GM12873 (cell line): ENCODE results near the gene NEU1.

Experiments
- TF ChIP-seq, protein P1 (sequence below): IDR thresholded peaks from 2 replicates; pipeline ENCODE4 v1.5.1; 2012; ENCODE audit warnings: low read depth, mild to moderate bottlenecking, moderate library complexity, low read length, control low read depth; ENCODE audit not compliant: insufficient read depth; ENCODE audit errors: missing control alignments

NEU1 gene

DNA sequence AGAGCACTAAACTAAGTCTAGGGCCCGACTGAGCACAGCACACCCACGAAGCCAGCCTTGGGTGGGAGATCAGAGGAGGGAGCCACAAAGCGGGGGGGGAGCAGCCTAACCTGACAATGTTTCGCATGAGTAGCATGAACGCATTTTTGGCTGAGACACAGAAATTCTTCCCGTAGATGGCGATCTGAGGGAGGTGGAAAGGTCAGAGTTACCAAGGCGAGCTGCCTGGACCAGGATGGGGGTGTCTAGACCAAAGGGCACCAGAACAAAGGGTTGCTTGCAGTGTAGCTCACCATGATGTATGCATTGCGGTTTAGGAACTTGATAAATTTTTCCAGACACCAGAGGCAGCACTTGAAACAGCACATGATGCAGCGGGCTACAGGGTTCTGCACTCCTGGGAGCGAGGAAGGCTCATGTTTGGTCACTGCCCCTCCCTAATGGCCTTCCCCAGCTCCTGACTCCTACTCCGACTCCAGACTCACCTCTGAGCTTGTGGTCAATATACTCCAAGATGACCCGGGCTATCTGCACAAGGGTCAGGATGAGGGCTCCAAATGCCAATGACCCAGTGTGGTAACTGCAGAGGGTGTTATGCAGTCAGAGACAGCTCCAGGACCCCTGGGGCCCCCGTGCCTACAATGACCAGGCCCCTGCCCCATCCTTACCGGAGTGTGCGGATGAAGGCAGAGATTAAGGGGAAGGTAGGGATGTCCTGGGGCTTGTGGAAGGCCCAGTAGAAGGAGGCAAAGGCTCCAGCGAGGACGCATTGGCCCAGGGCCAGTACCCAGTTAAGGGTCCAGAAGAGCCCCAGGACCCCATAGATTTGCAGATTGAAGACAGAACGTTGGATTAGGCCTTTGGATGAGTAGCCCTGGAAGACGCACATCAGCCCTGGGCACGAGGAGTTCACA, 2.8 kb upstream of the NEU1 start:
- TF ChIP-seq, protein P1, sequence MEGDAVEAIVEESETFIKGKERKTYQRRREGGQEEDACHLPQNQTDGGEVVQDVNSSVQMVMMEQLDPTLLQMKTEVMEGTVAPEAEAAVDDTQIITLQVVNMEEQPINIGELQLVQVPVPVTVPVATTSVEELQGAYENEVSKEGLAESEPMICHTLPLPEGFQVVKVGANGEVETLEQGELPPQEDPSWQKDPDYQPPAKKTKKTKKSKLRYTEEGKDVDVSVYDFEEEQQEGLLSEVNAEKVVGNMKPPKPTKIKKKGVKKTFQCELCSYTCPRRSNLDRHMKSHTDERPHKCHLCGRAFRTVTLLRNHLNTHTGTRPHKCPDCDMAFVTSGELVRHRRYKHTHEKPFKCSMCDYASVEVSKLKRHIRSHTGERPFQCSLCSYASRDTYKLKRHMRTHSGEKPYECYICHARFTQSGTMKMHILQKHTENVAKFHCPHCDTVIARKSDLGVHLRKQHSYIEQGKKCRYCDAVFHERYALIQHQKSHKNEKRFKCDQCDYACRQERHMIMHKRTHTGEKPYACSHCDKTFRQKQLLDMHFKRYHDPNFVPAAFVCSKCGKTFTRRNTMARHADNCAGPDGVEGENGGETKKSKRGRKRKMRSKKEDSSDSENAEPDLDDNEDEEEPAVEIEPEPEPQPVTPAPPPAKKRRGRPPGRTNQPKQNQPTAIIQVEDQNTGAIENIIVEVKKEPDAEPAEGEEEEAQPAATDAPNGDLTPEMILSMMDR = no peak

DNA sequence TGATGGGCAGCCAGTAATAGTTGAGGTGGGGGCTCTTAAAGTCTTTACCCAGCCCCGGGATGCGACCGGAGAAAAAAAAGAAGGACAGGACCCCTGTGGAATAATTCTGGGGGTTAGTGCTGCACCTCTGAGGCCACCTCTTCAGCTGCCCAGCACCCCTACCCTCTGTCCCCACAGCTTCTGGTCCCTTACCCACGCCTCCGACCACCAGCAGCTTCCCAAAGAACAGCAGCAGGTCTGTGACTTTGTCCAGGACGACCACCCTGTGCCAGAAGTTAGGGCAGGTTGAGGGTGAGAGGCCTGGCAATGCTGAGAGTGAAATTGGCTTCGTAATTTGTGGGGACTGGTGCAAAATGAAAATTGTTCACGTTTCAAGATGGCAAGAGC, 2.2 kb upstream of the NEU1 start:
- TF ChIP-seq, protein P1 = no peak

DNA sequence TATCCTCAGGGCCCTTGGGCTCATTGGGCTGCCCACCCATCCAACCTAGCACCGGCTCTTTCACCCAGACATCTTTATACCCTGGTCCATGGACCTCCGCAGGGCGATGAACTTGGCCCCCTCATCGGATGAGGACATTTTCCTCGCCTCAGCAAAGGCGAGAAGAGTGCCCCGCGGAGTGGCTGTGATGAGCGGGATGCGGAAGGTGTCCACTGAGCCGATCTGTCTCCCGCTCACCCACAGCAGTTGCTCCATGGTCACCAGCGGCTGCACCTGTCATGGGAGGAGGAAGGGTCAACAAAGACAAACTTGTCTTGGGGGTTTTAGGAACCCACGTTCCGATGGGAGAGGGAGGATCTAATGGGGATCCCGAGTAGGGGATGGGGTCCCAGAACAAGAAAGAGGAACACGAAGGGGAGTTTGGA, 690 bp downstream of the NEU1 start:
- TF ChIP-seq, protein P1 = no peak

DNA sequence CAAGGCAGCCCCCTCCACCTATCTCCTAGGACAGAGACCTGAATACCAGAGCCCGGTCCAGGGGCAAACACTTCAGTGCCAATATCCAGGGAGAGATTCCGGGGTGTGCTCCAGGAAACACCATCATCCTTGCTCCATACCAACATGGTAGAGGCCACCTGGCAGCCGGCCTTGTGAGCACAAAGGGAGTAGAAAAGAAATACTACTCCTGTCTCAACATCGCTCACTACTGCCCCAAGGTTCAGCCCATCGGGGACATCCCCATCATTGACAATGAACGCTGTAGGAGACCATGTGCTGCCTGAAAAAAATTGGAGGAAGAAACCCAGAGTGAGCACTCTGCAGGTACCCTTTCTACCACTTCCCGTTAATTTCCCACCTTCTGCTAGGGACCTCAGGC, 1.5 kb downstream of the NEU1 start:
- TF ChIP-seq, protein P1 = no peak

DNA sequence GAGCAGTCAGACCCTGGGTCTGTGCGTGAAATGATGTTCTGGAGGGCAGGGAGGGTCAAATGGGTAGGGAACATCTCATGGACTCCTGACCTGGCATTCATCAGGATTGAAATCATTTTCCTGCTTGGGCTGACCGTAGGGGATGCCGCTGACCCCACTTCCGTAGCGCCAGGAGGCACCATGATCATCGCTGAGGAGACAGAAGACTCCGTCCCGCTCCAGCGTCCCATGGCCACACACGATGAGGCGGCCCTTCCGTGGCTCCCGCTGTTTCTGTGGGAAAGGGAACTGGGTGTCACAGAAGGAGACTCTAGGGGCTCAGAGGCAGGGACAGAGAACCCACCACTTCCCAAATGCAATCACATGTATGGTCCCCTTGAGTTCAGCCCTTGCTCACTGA, 2.3 kb downstream of the NEU1 start:
- TF ChIP-seq, protein P1 = no peak

DNA sequence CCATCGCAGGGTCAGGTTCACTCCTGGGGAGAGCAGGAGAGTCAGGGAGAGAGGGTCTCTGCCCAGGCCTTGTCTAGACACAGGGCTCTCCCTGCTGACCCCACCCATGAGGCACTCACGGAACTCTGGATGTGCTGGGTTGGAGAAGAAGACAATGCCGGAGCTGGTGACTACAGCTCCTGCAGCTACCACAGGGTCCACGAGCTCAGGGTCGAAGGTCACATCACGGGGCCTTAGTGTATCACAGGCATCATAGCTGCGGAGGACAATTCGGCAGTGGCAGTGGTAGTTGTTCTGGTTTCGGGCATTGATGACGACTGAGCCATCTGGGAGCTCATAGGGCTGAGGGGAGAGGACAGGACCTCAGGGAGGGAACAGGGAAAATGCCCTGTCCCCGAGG, 2.7 kb downstream of the NEU1 start:
- TF ChIP-seq, protein P1 = no peak

DNA sequence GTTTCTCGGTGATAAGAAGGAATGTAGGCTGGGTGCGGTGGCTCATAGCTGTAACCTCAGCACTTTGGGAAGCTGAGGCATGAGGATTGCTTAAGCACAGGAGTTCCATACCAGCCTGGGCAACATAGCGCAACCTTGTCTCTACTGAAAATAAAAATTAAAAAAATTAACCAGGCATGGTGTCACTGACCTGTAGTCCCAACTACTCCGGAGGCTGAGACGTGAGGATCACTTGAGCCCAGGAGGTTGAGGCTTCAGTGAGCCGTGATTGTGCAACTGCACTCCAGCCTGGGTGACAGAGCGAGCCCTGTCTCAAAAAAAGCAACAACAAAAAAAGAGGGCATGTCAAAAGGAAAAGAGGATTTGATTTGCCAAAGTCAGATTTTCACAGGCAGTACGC, 3.9 kb downstream of the NEU1 start:
- TF ChIP-seq, protein P1 = no peak
